Stimulated activated CD4-positive, alpha-beta T cell treated with anti-CD3 and anti-CD28 coated beads, Interleukin-1b, Interleukin-23, amount 100 ng/mL, for 4 hours (primary cell): ENCODE results near the gene KCNK7.
A peak's percentile ranks its signal among the peaks of the same experiment; 100 is the strongest.

Experiments
- DNase-seq, 2 donors: peaks; one replicate each; pipeline ENCODE4 v3.0.0-alpha.2; 2020; ENCODE audit warnings: low read depth in 2 of 2

Gene KCNK7

GRCh38 chr11:65627202-65627601 is 31.6 kb upstream of the KCNK7 start:
- no peak for DNase-seq

- peak; percentile 32 to 36 for DNase-seq
Measured at GRCh38 chr11:65625628-65626342, 30.2 kb upstream of the KCNK7 start.

- no peak for DNase-seq
Measured at GRCh38 chr11:65624931-65625627, 29.5 kb upstream of the KCNK7 start.

GRCh38 chr11:65623852-65624616 is 28.4 kb upstream of the KCNK7 start:
- DNase-seq = no peak

- no peak for DNase-seq
Measured at GRCh38 chr11:65623177-65623576, 27.6 kb upstream of the KCNK7 start.

GRCh38 chr11:65622011-65622410 is 26.4 kb upstream of the KCNK7 start:
- no peak for DNase-seq

GRCh38 chr11:65621460-65621859 is 25.9 kb upstream of the KCNK7 start:
- DNase-seq = no peak

GRCh38 chr11:65620666-65621065 is 25.1 kb upstream of the KCNK7 start:
- DNase-seq = no peak

- DNase-seq = no peak
Measured at GRCh38 chr11:65619281-65619928, 23.8 kb upstream of the KCNK7 start.

GRCh38 chr11:65618763-65619162 is 23.2 kb upstream of the KCNK7 start:
- DNase-seq = no peak

- no peak for DNase-seq
Measured at GRCh38 chr11:65617990-65618751, 22.6 kb upstream of the KCNK7 start.

GRCh38 chr11:65617136-65617850 is 21.7 kb upstream of the KCNK7 start:
- DNase-seq = no peak

GRCh38 chr11:65616575-65617001 is 21.0 kb upstream of the KCNK7 start:
- DNase-seq = no peak

- DNase-seq = peak in 1 of 2 donors; percentile 51
Measured at GRCh38 chr11:65615950-65616574, 20.5 kb upstream of the KCNK7 start.

GRCh38 chr11:65615229-65615949 is 19.8 kb upstream of the KCNK7 start, which contains the start of gene PCNX3:
PCNX3 (plus strand) TSS chr11:65615776; CDS start chr11:65616312, 536 bp downstream.
- DNase-seq = peak; percentile 98 to 100

- DNase-seq = no peak
Measured at GRCh38 chr11:65613091-65613928, 17.7 kb upstream of the KCNK7 start.

GRCh38 chr11:65612691-65613090 is 17.1 kb upstream of the KCNK7 start:
- DNase-seq = no peak
